ENCODE results near the gene LYRM4. TPM values are rescaled to one million over a fixed set of nuclear protein-coding genes. Genes with fewer than 3 reads are reported as not detected.

The LYRM4 gene
- total RNA-seq, 1 experiment from 2014 or later, result 44.3 TPM

GRCh38 chr6:5141046-5141445 is 119.7 kb downstream of the LYRM4 start:
- no peak overlapping the region for H3K18ac ChIP-seq (ENCODE audit: insufficient read length, low read depth, low read length)
- no peak overlapping the region for H4K91ac ChIP-seq (ENCODE audit: insufficient read length, low read depth, low read length)
- Mint-ChIP-seq H3K4me1 (peaks cover 10 to 15% of the 10 kb centered on the region in 2 experiments), H3K36me3 (ENCODE audit: insufficient read depth in 1 of 3, low read depth in 3 of 3) (no peaks in the 10 kb centered on the region), H3K27me3 (ENCODE audit: low read depth) (peaks cover 3% of the 10 kb centered on the region), H3K9me3 (no peaks in the 10 kb centered on the region), H3K27ac (no peak overlapping the region), H3K4me3 (no peak overlapping the region)
- no peak overlapping the region for H3K56ac ChIP-seq (ENCODE audit: insufficient read length, low read depth, low read length)
- no peak overlapping the region for H3K27ac ChIP-seq (ENCODE audit: insufficient read length, low read depth, low read length)
- no peak overlapping the region for H2AK5ac ChIP-seq (ENCODE audit: insufficient read length, low read length)
- no peaks in the 10 kb centered on the region for H4K20me1 ChIP-seq (ENCODE audit: control insufficient read depth, insufficient read depth, insufficient read length)
- no peak overlapping the region for H4K8ac ChIP-seq (replicated peaks; ENCODE audit: insufficient read length, low read depth, low read length)
- WGBS (ENCODE audit: extremely low coverage, insufficient read length, low lambda C conversion rate), result no CpG with 5 or more reads among the region's 3 CpGs
- no peak overlapping the region for H3K4me2 ChIP-seq (ENCODE audit: insufficient read depth, insufficient read length, low read length)
- H4K5ac ChIP-seq (ENCODE audit: insufficient read length, low read depth, low read length), result no peak overlapping the region
- no peaks in the 10 kb centered on the region for H3K79me2 ChIP-seq (ENCODE audit: insufficient read depth, low read length)
- no peak overlapping the region for H2BK120ac ChIP-seq (ENCODE audit: low read depth, low read length, poor library complexity, severe bottlenecking)
- no peaks in the 10 kb centered on the region for H3K27me3 ChIP-seq (ENCODE audit: insufficient read depth, low read length)
- no peak overlapping the region for H3T11ph ChIP-seq (ENCODE audit: low read length)
- no peak overlapping the region for H2BK12ac ChIP-seq (ENCODE audit: insufficient read length, low read depth, low read length)
- H3K4ac ChIP-seq (ENCODE audit: low read depth, low read length), result no peak overlapping the region
- H3K9me3 ChIP-seq (ENCODE audit: control insufficient read depth, low read depth, low read length), result no peaks in the 10 kb centered on the region
- no peak overlapping the region for H2BK20ac ChIP-seq (ENCODE audit: low read depth, low read length, poor library complexity, severe bottlenecking)
- H3K14ac ChIP-seq (ENCODE audit: insufficient read depth, low read length), result no peak overlapping the region
- no peak for TF ChIP-seq CTCF (conservative IDR thresholded peaks at IDR 0.05)
- H2AFZ ChIP-seq (ENCODE audit: low read length), result no peak overlapping the region
- no peak overlapping the region for H3K23ac ChIP-seq (ENCODE audit: insufficient read length, low read depth, low read length)
- no peak overlapping the region for H3K9ac ChIP-seq (ENCODE audit: extremely low read depth, insufficient read length, low read length)
- no peak overlapping the region for H2BK5ac ChIP-seq (ENCODE audit: insufficient read length, low read length)
- no peak for DNase-seq
- H2BK15ac ChIP-seq (ENCODE audit: low read depth, low read length), result no peak overlapping the region
- H3K4me1 ChIP-seq (ENCODE audit: insufficient read depth, low read length), result peaks cover 3% of the 10 kb centered on the region; the same call in 1 of the 2 replicates
- H3K79me1 ChIP-seq (ENCODE audit: insufficient read depth, low read depth, low read length, poor library complexity, severe bottlenecking), result no peaks in the 10 kb centered on the region
- no peaks in the 10 kb centered on the region for H3K23me2 ChIP-seq (ENCODE audit: insufficient read length, low read depth, low read length, poor library complexity, severe bottlenecking)

Data from H9 (cell line).